Fibroblast of peridontal ligament (primary cell): ENCODE measurements around the gene PRPH.
"Not testable (repeated sequence)": the region's sequence is repeated elsewhere in the genome, so short reads cannot be mapped to it uniquely, and the experiment has no call there.

Experiments
- DNase-seq: peaks from one replicate; pipeline ENCODE4 v3.0.0-alpha.2; 2010; ENCODE audit errors: extremely low read depth

Gene PRPH

DNA sequence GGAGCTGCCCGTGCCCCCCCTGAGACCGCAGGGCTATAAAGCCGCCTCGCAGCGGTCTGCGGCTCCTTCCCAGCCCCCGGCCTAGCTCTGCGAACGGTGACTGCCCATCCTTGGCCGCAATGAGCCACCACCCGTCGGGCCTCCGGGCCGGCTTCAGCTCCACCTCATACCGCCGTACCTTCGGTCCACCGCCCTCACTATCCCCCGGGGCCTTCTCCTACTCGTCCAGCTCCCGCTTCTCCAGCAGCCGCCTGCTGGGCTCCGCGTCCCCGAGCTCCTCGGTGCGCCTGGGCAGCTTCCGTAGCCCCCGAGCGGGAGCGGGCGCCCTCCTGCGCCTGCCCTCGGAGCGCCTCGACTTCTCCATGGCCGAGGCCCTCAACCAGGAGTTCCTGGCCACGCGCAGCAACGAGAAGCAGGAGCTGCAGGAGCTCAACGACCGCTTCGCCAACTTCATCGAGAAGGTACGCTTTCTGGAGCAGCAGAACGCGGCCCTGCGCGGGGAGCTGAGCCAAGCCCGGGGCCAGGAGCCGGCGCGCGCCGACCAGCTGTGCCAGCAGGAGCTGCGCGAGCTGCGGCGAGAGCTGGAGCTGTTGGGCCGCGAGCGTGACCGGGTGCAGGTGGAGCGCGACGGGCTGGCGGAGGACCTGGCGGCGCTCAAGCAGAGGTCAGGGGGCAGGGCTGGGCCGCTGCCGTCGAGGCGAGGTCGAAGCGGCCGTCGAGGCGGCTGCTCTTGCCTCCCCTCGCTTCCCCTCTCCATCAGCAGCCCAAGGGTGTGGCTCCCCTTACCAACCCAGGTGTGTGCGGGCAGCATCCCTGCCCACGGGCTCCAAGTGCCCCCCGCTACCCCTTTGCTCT is at the start of gene PRPH:
Gene PRPH, plus strand, starts transcription at position 66 of the 855 bp plus-strand sequence. Its CDS starts 54 bp downstream, at position 120.
- no peak for DNase-seq

DNA sequence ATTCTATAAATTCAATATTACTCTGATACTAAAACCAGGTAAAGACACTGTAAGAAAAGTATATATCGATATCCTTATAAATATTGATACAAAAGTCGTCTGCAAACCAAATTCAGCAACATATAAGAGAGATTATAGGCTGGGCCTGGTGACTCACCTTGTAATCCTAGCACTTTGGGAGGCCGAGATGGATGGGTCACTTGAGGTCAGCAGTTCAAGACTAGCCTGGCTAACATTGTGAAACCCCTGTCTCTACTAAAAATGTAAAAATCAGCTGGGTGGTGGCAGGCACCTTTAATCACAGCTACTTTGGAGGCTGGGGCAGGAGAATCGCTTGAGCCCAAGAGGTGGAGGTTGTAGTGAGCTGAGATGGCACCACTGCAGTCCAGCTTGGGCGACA is 43.6 kb upstream of the PRPH start:
- no peak for DNase-seq

DNA sequence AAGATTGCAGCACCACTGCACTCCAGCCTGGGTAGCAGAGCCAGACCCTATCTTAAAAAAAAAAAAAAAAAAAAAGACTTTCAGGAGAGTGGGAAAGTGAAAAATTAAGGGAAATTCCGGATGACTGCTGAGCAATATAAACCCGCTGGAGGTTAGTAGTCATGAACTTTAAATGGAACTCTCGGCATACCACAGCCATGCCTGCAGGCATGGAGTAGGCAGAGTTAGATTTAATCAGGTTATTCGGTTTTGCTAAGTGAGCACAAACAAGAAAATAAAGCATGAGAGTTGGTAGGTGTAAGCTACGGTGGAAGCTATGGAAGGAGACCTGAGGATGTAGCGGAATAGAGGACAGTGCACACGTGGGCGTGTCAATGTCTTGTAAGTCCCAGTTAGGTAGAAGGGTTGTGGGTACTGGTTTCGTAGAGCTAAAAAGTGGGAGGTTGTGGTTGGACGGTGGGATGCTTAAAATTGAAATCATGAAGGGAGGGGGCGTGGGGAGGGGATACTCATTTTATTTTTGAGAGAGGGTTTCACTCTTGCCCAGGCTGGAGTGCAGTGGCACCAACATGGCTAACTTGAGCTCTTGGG is 41.8 kb upstream of the PRPH start:
- DNase-seq, result peak; percentile 52

DNA sequence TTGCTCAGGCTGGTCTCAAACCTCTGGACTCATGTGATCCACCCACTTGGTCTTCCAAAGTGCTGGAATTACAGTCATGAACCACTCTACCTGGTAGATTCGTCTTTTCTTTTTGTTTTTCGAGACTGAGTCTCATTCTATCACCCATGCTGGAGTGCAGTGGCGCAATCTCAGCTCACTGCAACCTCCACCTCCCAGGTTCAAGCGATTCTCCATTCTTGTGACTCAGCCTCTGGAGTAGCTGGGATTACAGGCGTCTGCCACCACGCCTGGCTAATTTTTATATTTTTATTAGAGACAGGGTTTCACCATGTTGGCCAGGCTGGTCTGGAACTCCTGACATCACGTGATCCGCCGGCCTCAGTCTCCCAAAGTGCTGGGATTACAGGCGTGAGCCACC is 39.5 kb upstream of the PRPH start:
- not testable (repeated sequence) for DNase-seq

DNA sequence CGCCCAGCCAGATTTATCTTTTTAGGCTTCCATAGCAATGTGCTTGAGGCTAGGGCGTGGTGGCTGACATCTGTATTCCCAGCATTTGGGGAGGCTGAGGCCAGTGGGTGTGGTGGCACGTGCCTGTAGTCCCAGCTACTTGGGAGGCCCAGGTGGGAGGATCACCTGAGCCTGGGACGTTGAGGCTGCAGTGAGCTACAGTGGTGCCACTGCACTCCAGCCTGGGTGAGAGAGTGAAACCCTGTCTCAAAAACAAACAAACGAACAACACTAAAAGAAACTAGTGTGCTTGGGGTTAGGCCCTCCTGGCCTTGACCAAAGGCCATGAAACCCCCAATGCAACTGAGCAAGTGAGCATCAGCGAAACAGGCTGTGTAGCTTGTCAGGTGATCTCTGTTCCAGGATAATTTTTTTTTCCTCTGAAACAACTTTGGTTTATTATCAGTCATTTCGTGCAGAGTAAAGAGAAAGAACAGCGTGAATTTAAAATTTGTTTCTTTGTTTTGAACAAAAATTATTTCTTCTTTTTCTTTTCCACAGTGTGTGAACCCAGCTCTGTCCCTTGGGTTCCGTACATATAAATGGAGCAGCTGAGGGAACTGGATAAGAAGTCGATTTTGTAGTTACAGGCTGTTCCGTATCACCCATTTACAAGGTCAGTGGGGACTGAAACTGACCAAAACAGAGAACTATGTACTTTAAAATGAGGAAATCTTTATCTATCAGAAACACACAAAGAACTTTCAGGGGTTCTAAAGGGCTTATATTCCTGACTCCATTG is 38.9 kb upstream of the PRPH start:
- DNase-seq, result no peak

DNA sequence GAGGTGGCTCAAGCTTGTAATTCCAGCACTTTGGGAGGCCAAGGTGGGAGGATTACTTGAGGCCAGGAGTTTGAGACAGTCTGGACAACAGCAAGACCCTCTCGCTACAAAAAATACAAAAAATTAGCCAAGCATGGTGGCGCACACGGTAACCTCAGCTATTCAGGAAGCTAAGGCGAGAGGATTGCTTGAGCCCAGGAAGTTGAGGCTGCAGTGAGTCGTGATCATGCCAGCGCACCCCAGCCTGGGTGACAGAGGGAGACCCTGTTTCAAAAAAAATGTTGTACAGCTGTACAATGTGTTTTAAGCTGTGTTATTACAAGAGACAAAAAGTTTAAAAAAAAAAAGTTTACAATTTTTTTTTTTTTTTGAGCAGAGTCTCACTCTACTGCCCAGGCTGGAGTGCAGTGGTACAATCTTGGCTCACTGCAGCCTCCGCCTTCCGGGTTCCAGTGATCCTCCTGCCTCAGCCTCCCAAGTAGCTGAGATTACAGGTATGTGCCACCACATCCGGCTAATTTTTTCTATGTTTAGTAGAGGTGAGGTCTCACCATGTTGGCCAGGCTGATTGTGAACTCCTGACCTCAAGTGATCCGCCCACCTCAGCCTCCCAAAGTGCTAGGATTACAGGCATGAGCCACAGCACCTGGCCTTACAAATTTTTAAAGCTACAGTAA is 37.3 kb upstream of the PRPH start:
- DNase-seq, result not testable (repeated sequence)

DNA sequence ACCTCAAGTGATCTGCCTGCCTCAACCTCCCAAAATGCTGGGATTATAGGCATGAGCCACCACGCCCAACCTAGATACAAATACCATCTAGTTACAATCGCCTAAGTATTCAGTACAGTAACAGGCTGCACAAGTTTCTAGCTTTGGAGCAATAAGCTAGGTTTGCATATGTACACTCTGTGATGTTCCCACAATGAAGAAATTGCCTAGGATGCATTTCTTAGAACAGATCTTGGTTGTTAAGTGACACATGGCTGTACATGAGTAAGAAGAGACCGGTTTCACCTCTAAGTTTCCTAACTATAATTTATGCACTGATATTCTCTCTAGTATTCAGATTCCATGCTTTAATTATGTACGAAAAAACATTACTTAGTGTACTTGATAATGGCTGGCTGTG is 35.5 kb upstream of the PRPH start:
- no peak for DNase-seq

DNA sequence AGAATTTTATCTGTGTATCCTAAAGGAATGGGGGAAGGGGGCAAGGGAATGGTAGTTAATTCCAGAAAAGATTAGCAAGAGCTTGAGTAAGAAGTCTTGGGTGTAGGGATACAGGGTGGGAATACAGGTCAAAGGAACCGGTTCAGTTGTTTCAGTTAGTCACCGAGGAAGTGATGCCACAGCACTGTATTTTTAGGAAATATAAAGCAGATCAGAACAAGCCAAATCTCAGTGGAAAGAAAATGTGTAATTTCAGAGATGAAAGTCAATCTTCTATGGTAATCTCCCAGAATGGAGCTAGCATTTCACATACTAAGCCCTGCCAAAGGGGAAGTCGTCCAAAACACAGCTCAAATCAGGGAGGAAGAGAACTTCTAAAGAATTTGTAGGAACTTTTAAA is 34.8 kb upstream of the PRPH start:
- peak; percentile 86 for DNase-seq

DNA sequence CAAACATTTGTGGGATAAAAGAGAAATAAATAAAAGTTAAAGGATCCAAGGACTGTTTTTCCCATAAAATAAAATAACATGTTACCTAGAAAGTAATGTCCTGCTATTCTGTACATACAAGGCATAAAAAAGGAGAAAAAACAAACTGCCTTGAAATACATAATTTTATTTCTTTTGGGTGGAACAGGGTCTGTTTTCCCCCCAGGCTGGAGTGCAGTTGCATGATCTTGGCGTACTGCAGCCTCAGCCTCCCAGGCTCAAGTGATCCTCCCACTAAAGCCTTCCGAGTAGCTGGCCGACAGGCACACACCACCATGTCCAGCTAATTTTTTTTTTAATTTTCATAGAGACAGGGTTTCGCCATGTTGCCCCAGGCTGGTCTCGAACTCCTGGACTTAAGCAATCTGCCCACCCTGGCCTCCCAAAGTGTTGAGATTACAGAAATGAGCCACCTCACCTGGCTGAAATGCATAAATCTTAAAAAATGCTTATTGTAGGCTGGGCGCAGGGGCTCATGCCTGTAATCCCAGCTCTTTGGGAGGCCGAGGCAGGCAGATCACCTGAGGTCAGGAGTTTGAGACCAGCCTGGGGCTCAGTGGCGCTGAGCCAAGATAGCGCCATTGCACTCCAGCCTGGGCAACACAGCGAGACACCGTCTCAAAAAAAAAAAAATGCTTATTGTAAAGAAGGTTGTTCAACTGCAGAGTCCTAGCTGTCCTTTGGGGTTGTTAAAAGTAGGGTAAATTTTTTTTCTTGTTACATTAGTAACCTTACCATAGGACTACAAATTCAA is 34.2 kb upstream of the PRPH start:
- no peak for DNase-seq

DNA sequence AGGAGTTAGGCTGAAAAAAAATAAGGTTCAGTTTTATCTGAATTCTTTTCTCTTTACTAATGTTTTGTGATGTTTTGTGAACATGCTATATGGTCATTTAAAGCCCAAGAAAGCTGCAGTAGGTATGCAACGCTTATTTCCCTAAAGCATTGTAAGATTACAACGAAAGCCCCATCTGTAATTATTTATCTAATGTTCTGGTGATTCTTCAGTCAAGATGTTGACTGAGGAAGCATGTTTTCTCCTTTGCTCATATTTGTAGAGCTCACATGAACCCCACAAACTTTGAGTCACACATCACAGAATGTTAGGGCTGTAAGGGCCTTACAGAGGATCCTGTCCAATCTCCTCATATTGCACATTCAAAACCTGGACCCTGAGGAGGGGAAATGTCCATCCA is 33.2 kb upstream of the PRPH start:
- peak; percentile 41 for DNase-seq

DNA sequence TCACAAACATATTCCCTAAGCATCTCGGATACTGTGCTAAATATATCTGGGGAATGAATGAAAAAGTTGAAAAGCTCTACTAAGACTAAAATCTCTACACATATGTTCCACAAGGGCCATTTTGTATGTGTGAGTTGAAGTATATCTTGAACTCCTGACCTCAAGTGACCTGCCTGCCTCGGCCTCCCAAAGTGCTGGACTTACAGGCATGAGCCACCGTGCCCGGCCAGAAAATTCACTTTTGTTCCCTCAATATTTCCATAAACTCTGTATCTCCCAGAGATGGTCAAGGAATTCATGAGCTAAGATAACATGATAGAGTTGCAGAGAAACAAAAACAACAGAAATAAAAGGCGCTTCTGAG is 31.6 kb upstream of the PRPH start:
- no peak for DNase-seq

DNA sequence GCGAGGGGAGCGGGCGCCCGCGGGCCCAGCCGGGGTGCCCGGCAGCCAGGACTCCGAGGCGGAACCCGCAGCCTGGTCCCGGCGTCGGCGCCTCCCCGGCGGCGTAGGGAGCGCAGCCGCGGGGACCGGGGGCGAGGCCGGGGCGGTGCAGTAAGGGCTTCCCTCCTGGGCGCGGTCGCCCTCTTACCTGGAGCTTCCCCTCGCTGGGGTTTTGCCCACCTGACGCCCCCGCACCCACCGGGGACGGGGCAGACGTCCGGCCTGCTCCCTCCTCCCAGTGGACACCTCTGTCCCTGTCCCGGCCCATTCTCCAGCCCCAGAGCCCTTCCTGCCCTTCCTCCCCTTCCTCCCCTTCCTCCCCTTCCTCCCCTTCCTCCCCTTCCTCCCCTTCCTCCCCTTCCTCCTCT is 30.5 kb upstream of the PRPH start:
- no peak for DNase-seq

DNA sequence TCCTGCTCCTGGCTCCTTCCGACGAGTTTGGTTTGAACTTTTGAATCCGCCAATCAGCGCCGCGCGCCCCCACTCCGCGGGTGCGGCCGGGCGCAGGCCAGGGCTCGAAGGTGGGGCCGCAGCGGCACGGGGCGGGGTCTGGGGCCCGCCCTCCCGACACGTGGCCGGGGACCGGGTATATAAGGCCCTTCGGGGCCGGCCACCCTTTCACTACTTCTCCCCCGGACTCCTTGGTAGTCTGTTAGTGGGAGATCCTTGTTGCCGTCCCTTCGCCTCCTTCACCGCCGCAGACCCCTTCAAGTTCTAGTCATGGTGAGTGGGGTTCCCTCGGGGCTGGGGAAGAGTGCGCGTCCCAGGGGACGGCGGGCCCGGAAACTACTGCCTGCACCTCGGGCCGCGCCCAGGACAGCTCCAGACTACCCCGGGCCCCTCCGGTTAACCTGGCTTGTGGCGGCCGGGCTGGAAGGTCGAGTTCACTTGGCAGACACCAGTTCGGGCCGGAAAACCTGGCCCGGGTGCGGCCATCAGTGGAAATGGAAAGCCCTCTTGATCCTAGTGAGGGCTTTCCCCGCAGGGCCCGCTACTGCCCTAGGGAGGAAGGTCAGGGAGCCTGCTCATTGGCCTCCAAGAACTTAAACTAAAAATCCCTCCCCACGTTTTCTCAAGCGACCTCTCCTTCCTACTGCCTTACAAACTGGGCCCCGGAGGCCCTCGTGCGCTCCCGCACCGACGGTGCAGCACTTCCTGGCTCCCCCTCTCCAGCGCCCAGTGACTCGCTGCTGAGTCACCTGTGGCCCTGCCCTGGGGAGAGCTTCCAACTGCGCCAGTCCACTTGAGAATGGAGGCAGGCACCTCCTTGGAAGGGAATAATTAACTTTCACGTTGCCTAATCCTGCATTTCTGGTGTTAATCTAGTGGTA is 29.8 kb upstream of the PRPH start, which contains the start of gene TUBA1C:
Gene TUBA1C, plus strand, starts transcription at position 210 of the 920 bp plus-strand sequence. Its CDS starts 100 bp downstream, at position 310.
- DNase-seq, result peak; percentile 90

DNA sequence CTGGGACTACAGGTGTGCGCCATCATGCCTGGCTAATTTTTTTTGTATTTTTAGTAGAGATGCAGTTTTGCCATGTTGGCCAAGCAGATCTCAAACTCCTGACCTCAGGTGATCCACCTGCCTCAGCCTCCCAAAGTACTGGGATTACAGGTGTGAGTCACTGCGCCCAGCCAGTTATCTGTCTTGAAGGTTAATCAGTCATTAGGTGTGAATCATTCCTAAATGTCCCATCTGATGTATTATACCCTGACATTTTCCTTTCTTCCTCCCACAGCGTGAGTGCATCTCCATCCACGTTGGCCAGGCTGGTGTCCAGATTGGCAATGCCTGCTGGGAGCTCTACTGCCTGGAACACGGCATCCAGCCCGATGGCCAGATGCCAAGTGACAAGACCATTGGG is 25.8 kb upstream of the PRPH start:
- not testable (repeated sequence) for DNase-seq

DNA sequence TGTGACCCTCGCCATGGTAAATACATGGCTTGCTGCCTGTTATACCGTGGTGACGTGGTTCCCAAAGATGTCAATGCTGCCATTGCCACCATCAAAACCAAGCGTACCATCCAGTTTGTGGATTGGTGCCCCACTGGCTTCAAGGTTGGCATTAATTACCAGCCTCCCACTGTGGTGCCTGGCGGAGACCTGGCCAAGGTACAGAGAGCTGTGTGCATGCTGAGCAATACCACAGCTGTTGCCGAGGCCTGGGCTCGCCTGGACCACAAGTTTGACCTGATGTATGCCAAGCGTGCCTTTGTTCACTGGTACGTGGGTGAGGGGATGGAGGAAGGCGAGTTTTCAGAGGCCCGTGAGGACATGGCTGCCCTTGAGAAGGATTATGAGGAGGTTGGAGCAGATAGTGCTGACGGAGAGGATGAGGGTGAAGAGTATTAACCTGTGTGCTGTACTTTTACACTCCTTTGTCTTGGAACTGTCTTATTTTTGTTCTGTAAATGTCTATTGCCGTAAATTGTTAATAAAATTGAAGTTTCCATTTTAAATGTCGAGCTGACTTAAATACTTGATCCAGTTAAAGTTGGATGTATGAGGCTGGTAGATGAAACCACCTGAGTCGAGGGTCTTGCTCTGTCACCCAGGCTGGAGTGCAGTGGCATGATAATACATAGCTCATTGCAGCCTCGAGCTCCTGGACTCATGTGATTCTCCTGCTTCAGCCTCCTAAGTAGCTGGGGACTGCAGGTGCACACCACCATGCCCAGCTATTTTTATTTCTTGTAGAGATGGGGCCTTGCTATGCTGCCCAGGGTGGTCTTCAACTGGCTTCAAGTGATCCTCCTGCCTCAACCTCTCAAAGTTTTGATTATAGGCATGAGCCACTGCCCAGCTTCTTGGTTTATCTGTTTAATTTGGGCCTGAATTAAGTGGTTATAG is 21.9 kb upstream of the PRPH start:
- DNase-seq, result no peak

DNA sequence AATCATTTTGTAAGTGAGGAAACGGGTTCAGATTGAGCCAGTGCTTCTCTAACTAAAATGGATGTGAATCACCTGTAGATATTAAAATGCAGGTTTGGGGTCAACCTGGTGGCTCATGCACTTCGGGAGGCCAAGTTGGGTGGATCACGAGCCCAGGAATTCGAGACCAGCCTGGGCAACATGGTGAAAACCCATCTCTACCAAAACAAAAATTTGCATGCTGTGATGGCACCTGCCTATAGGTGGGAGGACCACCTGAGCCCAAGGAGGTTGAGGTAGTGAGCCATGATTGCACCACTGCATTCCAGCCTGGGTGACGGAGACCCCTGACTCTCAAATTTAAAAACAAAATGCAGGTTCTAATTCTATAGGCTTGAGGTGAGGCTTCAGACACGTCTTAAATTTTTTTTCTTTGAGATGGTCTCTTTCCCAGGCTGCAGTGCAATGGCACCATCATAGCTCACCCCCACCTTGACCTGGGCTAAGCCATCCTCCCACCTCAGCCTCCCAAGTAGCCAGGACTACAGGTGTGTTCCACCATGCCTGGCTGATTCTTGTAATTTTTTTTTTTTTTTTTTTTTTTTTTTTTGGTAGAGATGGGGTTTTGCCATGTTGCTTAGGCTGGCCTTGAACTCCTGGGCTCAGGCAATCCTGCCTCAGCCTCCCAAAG is 21.1 kb upstream of the PRPH start:
- no peak for DNase-seq

DNA sequence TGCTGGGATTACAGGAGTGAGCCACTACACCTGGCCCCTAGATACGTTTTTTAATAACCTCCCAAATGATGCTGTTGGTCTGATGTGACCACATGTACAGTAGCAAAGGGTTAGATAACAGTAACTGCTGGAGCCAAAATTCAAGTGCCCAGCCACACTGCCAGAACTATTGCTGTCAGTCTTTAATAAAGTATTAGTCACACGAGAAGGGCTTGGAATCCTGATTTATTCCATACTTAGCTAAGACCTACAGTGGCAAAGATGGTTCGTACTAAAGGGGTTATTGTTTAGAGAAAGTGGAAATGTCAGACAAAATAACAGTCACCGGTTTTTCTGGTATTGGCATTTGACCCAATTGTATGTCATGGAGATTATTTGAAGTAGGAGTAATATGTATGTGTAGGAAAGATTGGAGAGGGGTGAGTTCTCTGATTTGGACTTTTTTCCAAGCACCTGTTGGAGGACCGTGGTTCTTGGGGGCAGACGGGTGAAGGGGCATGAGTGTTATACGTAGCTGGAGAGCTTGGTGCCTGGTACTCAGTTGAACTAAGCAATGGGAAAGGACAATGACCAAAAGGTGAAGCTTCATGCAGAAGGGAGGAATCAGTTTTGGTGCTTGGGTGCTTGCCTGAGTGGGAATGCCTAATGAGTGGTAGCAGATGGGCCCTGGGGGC is 20.4 kb upstream of the PRPH start:
- no peak for DNase-seq
